ENCODE data around the gene SALL1.

DNA sequence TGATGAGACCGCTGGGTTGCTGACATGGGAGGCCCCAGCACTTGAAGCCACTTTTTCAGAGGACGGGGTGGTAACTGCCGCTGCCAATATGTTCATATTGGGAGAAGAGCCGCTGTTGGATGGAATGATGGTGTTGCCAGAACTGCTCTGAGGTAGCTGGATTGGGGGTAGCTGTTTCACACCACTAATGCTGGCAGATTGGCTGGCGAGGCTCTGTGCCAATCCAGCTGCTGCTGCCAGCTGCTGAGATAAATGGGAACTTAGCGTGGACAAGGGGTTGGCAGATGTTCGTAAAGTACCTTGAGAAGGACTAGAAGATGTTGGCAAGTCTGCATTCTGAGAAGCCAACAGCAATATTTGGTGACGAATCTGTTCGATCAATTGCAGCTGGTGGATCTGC, 10.0 kb downstream of the SALL1 start:
- TF ChIP-seq, protein P1, sequence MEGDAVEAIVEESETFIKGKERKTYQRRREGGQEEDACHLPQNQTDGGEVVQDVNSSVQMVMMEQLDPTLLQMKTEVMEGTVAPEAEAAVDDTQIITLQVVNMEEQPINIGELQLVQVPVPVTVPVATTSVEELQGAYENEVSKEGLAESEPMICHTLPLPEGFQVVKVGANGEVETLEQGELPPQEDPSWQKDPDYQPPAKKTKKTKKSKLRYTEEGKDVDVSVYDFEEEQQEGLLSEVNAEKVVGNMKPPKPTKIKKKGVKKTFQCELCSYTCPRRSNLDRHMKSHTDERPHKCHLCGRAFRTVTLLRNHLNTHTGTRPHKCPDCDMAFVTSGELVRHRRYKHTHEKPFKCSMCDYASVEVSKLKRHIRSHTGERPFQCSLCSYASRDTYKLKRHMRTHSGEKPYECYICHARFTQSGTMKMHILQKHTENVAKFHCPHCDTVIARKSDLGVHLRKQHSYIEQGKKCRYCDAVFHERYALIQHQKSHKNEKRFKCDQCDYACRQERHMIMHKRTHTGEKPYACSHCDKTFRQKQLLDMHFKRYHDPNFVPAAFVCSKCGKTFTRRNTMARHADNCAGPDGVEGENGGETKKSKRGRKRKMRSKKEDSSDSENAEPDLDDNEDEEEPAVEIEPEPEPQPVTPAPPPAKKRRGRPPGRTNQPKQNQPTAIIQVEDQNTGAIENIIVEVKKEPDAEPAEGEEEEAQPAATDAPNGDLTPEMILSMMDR (IDR thresholded peaks at IDR 0.05) = no peak
- no peak for TF ChIP-seq POLR2A (IDR thresholded peaks at IDR 0.05)

Data from adrenal gland (tissue), 5 donors.